22Rv1 (cell line): ENCODE data around the gene SRRM1.
A peak's percentile ranks its signal among the peaks of the same experiment; 100 is the strongest.

Experiments
- H3K27ac ChIP-seq: fragments of 450-650 bp; 2 replicates; pipeline ENCODE4 v1.5.1; 2017
- CTCF ChIP-seq: fragments of 450-650 bp; IDR thresholded peaks from 2 replicates; pipeline ENCODE4 v1.5.1; 2017; ENCODE audit warnings: mild to moderate bottlenecking
- ZFX ChIP-seq: fragments of 450-650 bp; IDR thresholded peaks from 2 replicates; pipeline ENCODE4 v1.6.1; 2017; ENCODE audit warnings: antibody characterized with exemption, borderline replicate concordance

The SRRM1 gene

GRCh38 chr1:24688621-24689195 lies 45.6 kb downstream of the SRRM1 start:
- H3K27ac ChIP-seq = no peak overlapping the region
- no peak for TF ChIP-seq ZFX
- peak; percentile 90 for TF ChIP-seq CTCF

GRCh38 chr1:24691051-24691450 lies 47.9 kb downstream of the SRRM1 start:
- H3K27ac ChIP-seq = no peak overlapping the region

GRCh38 chr1:24692351-24692980 lies 49.4 kb downstream of the SRRM1 start:
- H3K27ac ChIP-seq = no peak overlapping the region
- TF ChIP-seq ZFX = no peak
- no peak for TF ChIP-seq CTCF

More at GRCh38 chr1:24691051-24691450, 47.9 kb downstream of the SRRM1 start:
- TF ChIP-seq CTCF (no peak), ZFX (no peak)

- TF ChIP-seq CTCF (no peak), ZFX (no peak)
- no peak overlapping the region for H3K27ac ChIP-seq
Measured at GRCh38 chr1:24693827-24694379, 50.8 kb downstream of the SRRM1 start.

GRCh38 chr1:24694380-24694843 lies 51.3 kb downstream of the SRRM1 start:
- no peak overlapping the region for H3K27ac ChIP-seq
- TF ChIP-seq CTCF = no peak
- TF ChIP-seq ZFX = no peak

- TF ChIP-seq ZFX = no peak
- no peak for TF ChIP-seq CTCF
- no peak overlapping the region for H3K27ac ChIP-seq
Measured at GRCh38 chr1:24695202-24695974, 52.3 kb downstream of the SRRM1 start.
